ENCODE measurements around the gene KAT8. TPM values are rescaled to one million over a fixed set of nuclear protein-coding genes. Genes with fewer than 3 reads are reported as not detected.

Gene KAT8
- total and polyA plus RNA-seq, 2 of the 13 experiments (the other 11 are each of a cell fraction or from before 2014, with no cell fraction given), result 79.0 to 84.2 TPM

DNA sequence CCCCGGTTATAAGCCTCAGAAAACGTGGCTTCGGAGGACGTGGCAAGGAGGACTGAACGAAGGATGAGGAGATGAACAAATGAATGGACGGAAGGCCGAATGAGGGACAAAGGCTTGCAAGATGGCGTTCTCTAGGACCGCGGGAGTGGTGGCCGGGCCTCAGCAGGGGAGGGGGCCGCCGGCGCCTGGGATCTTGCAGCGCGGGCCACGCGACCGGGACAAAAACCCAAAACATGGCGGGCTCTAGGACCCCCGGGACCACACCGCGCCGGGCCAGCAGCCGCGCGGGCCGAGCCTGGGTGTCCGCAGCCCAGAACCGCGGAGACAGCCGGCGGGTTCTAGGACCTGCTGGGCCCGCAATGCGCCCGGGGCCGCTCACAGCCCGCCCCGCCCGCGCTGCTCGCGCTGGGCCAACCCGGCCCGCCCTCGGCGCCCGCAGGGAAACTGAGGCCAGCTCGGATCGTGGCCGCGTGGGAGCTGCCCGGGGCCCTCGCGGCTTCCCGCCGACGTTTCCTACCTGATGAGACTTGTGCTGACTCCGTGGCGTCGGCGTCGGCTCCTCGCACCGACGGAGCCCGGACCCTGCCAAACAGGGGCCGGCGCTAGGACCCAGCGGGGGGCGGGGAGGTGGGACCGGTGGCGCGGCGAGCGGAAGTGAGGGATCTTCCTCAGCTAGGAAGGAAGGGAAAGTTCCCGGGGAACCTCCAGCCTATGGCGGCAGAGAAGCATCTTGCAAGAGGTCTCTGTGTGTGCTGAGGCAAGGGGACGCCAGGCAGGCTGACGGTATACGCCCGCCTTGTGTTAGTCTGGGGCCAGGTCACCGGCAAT, 44.1 kb upstream of the KAT8 start (continued):
- TF ChIP-seq ARID4A (CRISPR knock-in tag; IDR thresholded peaks at IDR 0.05; ENCODE audit: borderline replicate concordance), result peak; percentile 62
- TF ChIP-seq ZBTB26 (CRISPR knock-in tag; IDR thresholded peaks at IDR 0.05; ENCODE audit: borderline replicate concordance), result 0 out of 2 replicates have a peak, but pooled peaks have one; percentile 12
- TF ChIP-seq DRAP1 (CRISPR knock-in tag; IDR thresholded peaks at IDR 0.05), result peak; percentile 36; the same call in 1 of the 2 replicates
- TF ChIP-seq KLF6 (CRISPR knock-in tag; IDR thresholded peaks at IDR 0.05), result no peak; the same call in 1 of the 2 replicates
- no peak for TF ChIP-seq ZNF572 (CRISPR knock-in tag; IDR thresholded peaks at IDR 0.05)
- no peak for TF ChIP-seq ZNF879 (CRISPR knock-in tag; IDR thresholded peaks at IDR 0.05)
- TF ChIP-seq, protein P1, sequence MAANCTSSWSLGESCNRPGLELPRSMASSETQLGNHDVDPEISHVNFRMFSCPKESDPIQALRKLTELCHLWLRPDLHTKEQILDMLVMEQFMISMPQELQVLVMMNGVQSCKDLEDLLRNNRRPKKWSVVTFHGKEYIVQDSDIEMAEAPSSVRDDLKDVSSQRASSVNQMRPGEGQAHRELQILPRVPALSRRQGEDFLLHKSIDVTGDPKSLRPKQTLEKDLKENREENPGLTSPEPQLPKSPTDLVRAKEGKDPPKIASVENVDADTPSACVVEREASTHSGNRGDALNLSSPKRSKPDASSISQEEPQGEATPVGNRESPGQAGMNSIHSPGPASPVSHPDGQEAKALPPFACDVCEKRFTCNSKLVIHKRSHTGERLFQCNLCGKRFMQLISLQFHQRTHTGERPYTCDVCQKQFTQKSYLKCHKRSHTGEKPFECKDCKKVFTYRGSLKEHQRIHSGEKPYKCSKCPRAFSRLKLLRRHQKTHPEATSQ (CRISPR knock-in tag; IDR thresholded peaks at IDR 0.05; ENCODE audit: borderline replicate concordance), result no peak
- peak; percentile 79; the same call in 1 of the 2 replicates for TF ChIP-seq YEATS4 (CRISPR knock-in tag; IDR thresholded peaks at IDR 0.05; ENCODE audit: borderline replicate concordance)
- TF ChIP-seq GFI1 (CRISPR knock-in tag; IDR thresholded peaks at IDR 0.05; ENCODE audit: borderline replicate concordance), result no peak
- TF ChIP-seq CCDC6 (CRISPR knock-in tag; IDR thresholded peaks at IDR 0.05), result peak; percentile 79
- TF ChIP-seq ZNF556 (CRISPR knock-in tag; IDR thresholded peaks at IDR 0.05; ENCODE audit: borderline replicate concordance), result peak; percentile 51; the same call in 1 of the 2 replicates
- TF ChIP-seq ZNF205 (CRISPR knock-in tag; IDR thresholded peaks at IDR 0.05), result no peak; the same call in 1 of the 2 replicates
- TF ChIP-seq SOX6 (IDR thresholded peaks at IDR 0.05), result no peak
- no peak; the same call in none of the 2 replicates for TF ChIP-seq SOX6 (CRISPR knock-in tag; IDR thresholded peaks at IDR 0.05)
- TF ChIP-seq HOMEZ (CRISPR knock-in tag; IDR thresholded peaks at IDR 0.05; ENCODE audit: low read depth), result no peak
- TF ChIP-seq JUNB (CRISPR knock-in tag; IDR thresholded peaks at IDR 0.05; ENCODE audit: borderline replicate concordance), result no peak
- TF ChIP-seq EZH2 (conservative IDR thresholded peaks at IDR 0.05; ENCODE audit: low read depth, low read length), result no peak

All from HepG2 (cell line).